Memory B cell (primary cell): Measurements from ENCODE around the gene DICER1.

Experiments
- ATAC-seq: fragments of 150-1000 bp; cut with Tn5 transposase; 2 replicates; pipeline ENCODE4 v1.10.0; 2021; ENCODE audit warnings: low read depth, mild to moderate bottlenecking, moderate library complexity
- DNase-seq, 2 donors: peaks; one replicate each; pipeline ENCODE4 v3.0.0; 2022; ENCODE audit warnings: low spot score in 2 of 2
- H3K27ac Mint-ChIP-seq: one replicate; pipeline ENCODE4 v1.8.0; 2022; ENCODE audit warnings: mild to moderate bottlenecking, moderate library complexity, mixed read lengths
- H3K27me3 Mint-ChIP-seq: one replicate; pipeline ENCODE4 v1.8.0; 2022; ENCODE audit warnings: mixed read lengths
- H3K36me3 Mint-ChIP-seq: one replicate; pipeline ENCODE4 v1.8.0; 2022; ENCODE audit warnings: mild to moderate bottlenecking, mixed read lengths
- H3K4me1 Mint-ChIP-seq: one replicate; pipeline ENCODE4 v1.8.0; 2022; ENCODE audit warnings: mixed read lengths
- H3K4me3 Mint-ChIP-seq: one replicate; pipeline ENCODE4 v1.8.0; 2022; ENCODE audit warnings: mild to moderate bottlenecking, moderate library complexity, mixed read lengths
- H3K9me3 Mint-ChIP-seq: one replicate; pipeline ENCODE4 v1.8.0; 2022; ENCODE audit warnings: mixed read lengths

The DICER1 gene

GRCh38 chr14:95066427-95066986, 90.8 kb downstream of the DICER1 start:
- Mint-ChIP-seq H3K36me3 (no peaks in the 10 kb centered on the region), H3K9me3 (no peaks in the 10 kb centered on the region), H3K27ac (no peak overlapping the region), H3K4me1 (no peaks in the 10 kb centered on the region), H3K27me3 (peaks cover 7% of the 10 kb centered on the region), H3K4me3 (no peak overlapping the region)
- no peak for ATAC-seq
- no peak for DNase-seq

GRCh38 chr14:95065411-95065810, 91.9 kb downstream of the DICER1 start:
- Mint-ChIP-seq H3K27ac (no peak overlapping the region), H3K4me3 (no peak overlapping the region), H3K4me1 (no peaks in the 10 kb centered on the region), H3K9me3 (no peaks in the 10 kb centered on the region), H3K36me3 (no peaks in the 10 kb centered on the region), H3K27me3 (peaks cover 4% of the 10 kb centered on the region)
- ATAC-seq (no peak), DNase-seq (no peak)

- H3K9me3 Mint-ChIP-seq = no peaks in the 10 kb centered on the region
- no peak overlapping the region for H3K4me3 Mint-ChIP-seq
- H3K27ac Mint-ChIP-seq = no peak overlapping the region
Measured at GRCh38 chr14:95064734-95065133, 92.6 kb downstream of the DICER1 start.

GRCh38 chr14:95064256-95064655, 93.1 kb downstream of the DICER1 start:
- H3K9me3 Mint-ChIP-seq = no peaks in the 10 kb centered on the region
- no peak overlapping the region for H3K27ac Mint-ChIP-seq
- H3K4me3 Mint-ChIP-seq = no peak overlapping the region

More at GRCh38 chr14:95064734-95065133, 92.6 kb downstream of the DICER1 start:
- Mint-ChIP-seq H3K4me1 (no peaks in the 10 kb centered on the region), H3K36me3 (no peaks in the 10 kb centered on the region), H3K27me3 (peaks cover 4% of the 10 kb centered on the region)
- DNase-seq (no peak), ATAC-seq (no peak)

GRCh38 chr14:95063391-95063790, 93.9 kb downstream of the DICER1 start:
- no peaks in the 10 kb centered on the region for H3K9me3 Mint-ChIP-seq
- ATAC-seq (no peak), DNase-seq (no peak)
- H3K4me1 Mint-ChIP-seq = no peaks in the 10 kb centered on the region
- no peak overlapping the region for H3K4me3 Mint-ChIP-seq
- H3K27ac Mint-ChIP-seq = no peak overlapping the region
- H3K36me3 Mint-ChIP-seq = no peaks in the 10 kb centered on the region
- H3K27me3 Mint-ChIP-seq = no peaks in the 10 kb centered on the region

More at GRCh38 chr14:95064256-95064655, 93.1 kb downstream of the DICER1 start:
- no peaks in the 10 kb centered on the region for H3K4me1 Mint-ChIP-seq
- H3K27me3 Mint-ChIP-seq = peaks cover 4% of the 10 kb centered on the region
- H3K36me3 Mint-ChIP-seq = no peaks in the 10 kb centered on the region
- ATAC-seq = no peak
- no peak for DNase-seq

- Mint-ChIP-seq H3K4me3 (no peak overlapping the region), H3K27me3 (no peaks in the 10 kb centered on the region), H3K4me1 (no peaks in the 10 kb centered on the region), H3K36me3 (no peaks in the 10 kb centered on the region), H3K9me3 (no peaks in the 10 kb centered on the region), H3K27ac (no peak overlapping the region)
- ATAC-seq (no peak), DNase-seq (no peak)
Measured at GRCh38 chr14:95062946-95063345, 94.4 kb downstream of the DICER1 start.

- H3K36me3 Mint-ChIP-seq = no peaks in the 10 kb centered on the region
- ATAC-seq (no peak), DNase-seq (no peak)
- H3K4me3 Mint-ChIP-seq = no peak overlapping the region
- no peaks in the 10 kb centered on the region for H3K9me3 Mint-ChIP-seq
- no peak overlapping the region for H3K27ac Mint-ChIP-seq
- H3K4me1 Mint-ChIP-seq = no peaks in the 10 kb centered on the region
- no peaks in the 10 kb centered on the region for H3K27me3 Mint-ChIP-seq
Measured at GRCh38 chr14:95062220-95062619, 95.1 kb downstream of the DICER1 start.

- no peak overlapping the region for H3K4me3 Mint-ChIP-seq
- no peaks in the 10 kb centered on the region for H3K36me3 Mint-ChIP-seq
- no peaks in the 10 kb centered on the region for H3K9me3 Mint-ChIP-seq
- no peaks in the 10 kb centered on the region for H3K27me3 Mint-ChIP-seq
- DNase-seq (no peak), ATAC-seq (no peak)
- H3K27ac Mint-ChIP-seq = no peak overlapping the region
- no peaks in the 10 kb centered on the region for H3K4me1 Mint-ChIP-seq
Measured at GRCh38 chr14:95061317-95062093, 95.8 kb downstream of the DICER1 start.

GRCh38 chr14:95059126-95059525, 98.2 kb downstream of the DICER1 start:
- Mint-ChIP-seq H3K4me3 (no peak overlapping the region), H3K9me3 (no peaks in the 10 kb centered on the region), H3K36me3 (no peaks in the 10 kb centered on the region), H3K27ac (no peak overlapping the region), H3K4me1 (no peaks in the 10 kb centered on the region), H3K27me3 (no peaks in the 10 kb centered on the region)
- no peak for ATAC-seq
- no peak for DNase-seq

GRCh38 chr14:95058491-95058890, 98.8 kb downstream of the DICER1 start:
- H3K36me3 Mint-ChIP-seq = no peaks in the 10 kb centered on the region
- no peak overlapping the region for H3K27ac Mint-ChIP-seq
- no peak for DNase-seq
- ATAC-seq = no peak
- H3K9me3 Mint-ChIP-seq = no peaks in the 10 kb centered on the region
- no peak overlapping the region for H3K4me3 Mint-ChIP-seq
- no peaks in the 10 kb centered on the region for H3K4me1 Mint-ChIP-seq
- H3K27me3 Mint-ChIP-seq = no peaks in the 10 kb centered on the region

- no peak overlapping the region for H3K27ac Mint-ChIP-seq
- DNase-seq = no peak
Measured at GRCh38 chr14:95057851-95058250, 99.5 kb downstream of the DICER1 start.

GRCh38 chr14:95057147-95057546, 100.2 kb downstream of the DICER1 start:
- Mint-ChIP-seq H3K4me3 (no peak overlapping the region), H3K9me3 (no peaks in the 10 kb centered on the region), H3K36me3 (no peaks in the 10 kb centered on the region), H3K27me3 (no peaks in the 10 kb centered on the region), H3K4me1 (no peaks in the 10 kb centered on the region), H3K27ac (no peak overlapping the region)
- DNase-seq (no peak), ATAC-seq (no peak)

More at GRCh38 chr14:95057851-95058250, 99.5 kb downstream of the DICER1 start:
- H3K4me1 Mint-ChIP-seq = no peaks in the 10 kb centered on the region
- H3K36me3 Mint-ChIP-seq = no peaks in the 10 kb centered on the region
- H3K9me3 Mint-ChIP-seq = no peaks in the 10 kb centered on the region
- H3K4me3 Mint-ChIP-seq = no peak overlapping the region
- ATAC-seq = no peak
- H3K27me3 Mint-ChIP-seq = no peaks in the 10 kb centered on the region

GRCh38 chr14:95056476-95056875, 100.9 kb downstream of the DICER1 start:
- Mint-ChIP-seq H3K36me3 (no peaks in the 10 kb centered on the region), H3K4me1 (no peaks in the 10 kb centered on the region), H3K27me3 (no peaks in the 10 kb centered on the region), H3K4me3 (no peak overlapping the region), H3K9me3 (no peaks in the 10 kb centered on the region), H3K27ac (no peak overlapping the region)
- no peak for DNase-seq
- ATAC-seq = no peak

- Mint-ChIP-seq H3K4me1 (no peaks in the 10 kb centered on the region), H3K4me3 (no peak overlapping the region), H3K36me3 (no peaks in the 10 kb centered on the region), H3K27ac (no peak overlapping the region), H3K9me3 (no peaks in the 10 kb centered on the region), H3K27me3 (no peaks in the 10 kb centered on the region)
- DNase-seq (no peak), ATAC-seq (no peak)
Measured at GRCh38 chr14:95055318-95055717, 102.0 kb downstream of the DICER1 start.
